Adrenal gland (tissue), 5 donors: ENCODE measurements around the gene ZFYVE21.

Experiments
- CTCF ChIP-seq, 6 experiments: fragments of 450-650 bp in 4 of 6; fragments of 200-600 bp in 2 of 6; sonication (generic) in 1 of 6; IDR thresholded peaks; 1 replicate in 5 of 6; 2 replicates in 1 of 6; pipeline versions ENCODE4 v1.5.1 to v1.8.0; 2016 to 2021; ENCODE audit warnings: antibody characterized with exemption in 6 of 6, mild to moderate bottlenecking in 2 of 6, moderate library complexity in 1 of 6
- POLR2A ChIP-seq, 2 donors: fragments of 450-650 bp; IDR thresholded peaks; one replicate each; pipeline ENCODE4 v1.6.1; 2017; ENCODE audit warnings: antibody characterized with exemption in 2 of 2, mild to moderate bottlenecking in 2 of 2, moderate library complexity in 1 of 2
- donor health status: DM: no; HTN: no; CAD: no.

DNA sequence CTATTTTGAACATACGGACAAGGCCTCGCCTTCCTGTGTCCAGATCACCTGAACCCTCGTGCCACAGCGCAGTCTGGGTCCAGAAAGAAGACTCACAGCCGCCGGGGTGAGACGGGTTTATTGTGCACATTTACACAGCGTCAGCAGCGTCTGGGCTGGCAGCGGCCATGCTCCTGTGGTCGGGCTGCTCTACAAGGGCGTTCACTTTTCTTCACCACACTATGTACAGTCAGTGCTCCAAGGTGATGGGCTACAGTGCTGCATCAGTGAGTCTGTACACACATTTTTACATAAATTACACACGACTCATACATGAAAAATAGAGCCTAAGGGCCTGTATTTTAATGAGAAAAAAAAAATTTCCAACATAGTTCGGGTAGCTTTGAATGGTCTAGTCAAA lies 18.0 kb downstream of the ZFYVE21 start:
- no peak for TF ChIP-seq CTCF (IDR thresholded peaks at IDR 0.05)
- no peak for TF ChIP-seq POLR2A (IDR thresholded peaks at IDR 0.05)
